Thoracic aorta (tissue), 2 donors: ENCODE results near the gene KCTD1. TPM values are rescaled to one million over a fixed set of nuclear protein-coding genes. Genes with fewer than 3 reads are reported as not detected.

Experiments
- ATAC-seq: fragments of 150-250 bp; one replicate; pipeline ENCODE4 v1.8.0; 2017; ENCODE audit warnings: low read depth; ENCODE audit not compliant: insufficient number of reproducible peaks, low FRiP score
- DNase-seq: peaks from one replicate; pipeline ENCODE4 v3.0.0-alpha.2; 2020; ENCODE audit warnings: low spot score
- H3K27ac ChIP-seq, 2 donors: fragments of 200-600 bp; sonication (generic); 1 replicate in 1 of 2; 2 replicates in 1 of 2; pipeline ENCODE4 v1.5.1; 2016; ENCODE audit warnings: mild to moderate bottlenecking in 2 of 2, moderate library complexity in 2 of 2
- H3K27me3 ChIP-seq: fragments of 200-600 bp; sonication (generic); replicated peaks from 2 replicates; pipeline ENCODE4 v1.6.0; 2016; ENCODE audit warnings: mild to moderate bottlenecking; ENCODE audit not compliant: insufficient read depth
- H3K36me3 ChIP-seq: fragments of 200-600 bp; sonication (generic); one replicate; pipeline ENCODE4 v1.5.1; 2016
- H3K4me1 ChIP-seq, 2 donors: fragments of 200-600 bp; sonication (generic); 1 replicate in 1 of 2; 2 replicates in 1 of 2; pipeline versions ENCODE4 v1.5.1 to v1.6.0; 2016; ENCODE audit warnings: low read depth in 2 of 2, mild to moderate bottlenecking in 1 of 2; ENCODE audit not compliant: control insufficient read depth in 1 of 2
- H3K4me3 ChIP-seq: fragments of 200-600 bp; sonication (generic); 2 replicates; pipeline ENCODE4 v1.5.1; 2016; ENCODE audit warnings: mild to moderate bottlenecking
- H3K9me3 ChIP-seq: fragments of 200-600 bp; sonication (generic); 2 replicates; pipeline ENCODE4 v1.5.1; 2016
- CTCF ChIP-seq: fragments of 200-600 bp; sonication (generic); IDR thresholded peaks from one replicate; pipeline ENCODE4 v1.5.1; 2019; ENCODE audit warnings: antibody characterized with exemption
- total RNA-seq, 2 donors: library from RNA; depleted of rRNA; stranded (reverse); fragments of >200 nt; gene quantifications; one replicate each; pipeline versions ENCODE4 v1.1.0 to v1.2.3, GENCODE V29; 2016

KCTD1 gene
- total RNA-seq, 2 donors from 2014 or later: 13.4 to 14.7 TPM

- H3K27me3 ChIP-seq: no peaks in the 10 kb centered on the region
- H3K27ac ChIP-seq: no peak overlapping the region
- H3K4me3 ChIP-seq: no peak overlapping the region
- no peaks in the 10 kb centered on the region for H3K9me3 ChIP-seq
- H3K4me1 ChIP-seq: peaks cover 5 to 38% of the 10 kb centered on the region in 2 donors
- H3K36me3 ChIP-seq: no peaks in the 10 kb centered on the region
- DNase-seq (no peak), ATAC-seq (no peak)
- no peak for TF ChIP-seq CTCF
Observed at GRCh38 chr18:26544451-26544850, 3.9 kb downstream of the KCTD1 start.

- Histone ChIP-seq H3K27me3 (no peaks in the 10 kb centered on the region), H3K27ac (no peak overlapping the region), H3K36me3 (no peaks in the 10 kb centered on the region), H3K9me3 (no peaks in the 10 kb centered on the region), H3K4me3 (no peak overlapping the region), H3K4me1 (peaks cover 5 to 38% of the 10 kb centered on the region in 2 donors)
- TF ChIP-seq CTCF: no peak
- no peak for ATAC-seq
- no peak for DNase-seq
Observed at GRCh38 chr18:26543373-26543772, 5.0 kb downstream of the KCTD1 start.

- ATAC-seq (no peak), DNase-seq (no peak)
- Histone ChIP-seq H3K9me3 (no peaks in the 10 kb centered on the region), H3K27me3 (no peaks in the 10 kb centered on the region), H3K4me3 (no peak overlapping the region), H3K27ac (no peak overlapping the region), H3K36me3 (no peaks in the 10 kb centered on the region), H3K4me1 (peaks cover 0 to 16% of the 10 kb centered on the region in 2 donors)
- TF ChIP-seq CTCF: no peak
Observed at GRCh38 chr18:26540043-26540628, 8.2 kb downstream of the KCTD1 start.

- no peak overlapping the region for H3K27ac ChIP-seq
- H3K4me3 ChIP-seq: no peak overlapping the region
- H3K36me3 ChIP-seq: no peaks in the 10 kb centered on the region
- H3K27me3 ChIP-seq: no peaks in the 10 kb centered on the region
- DNase-seq: no peak
- H3K9me3 ChIP-seq: no peaks in the 10 kb centered on the region
- no peak for ATAC-seq
- H3K4me1 ChIP-seq: peaks cover 0 to 2% of the 10 kb centered on the region in 2 donors
- TF ChIP-seq CTCF: no peak
Observed at GRCh38 chr18:26538524-26538923, 9.8 kb downstream of the KCTD1 start.

- H3K4me1 ChIP-seq: no peaks in the 10 kb centered on the region
- H3K4me3 ChIP-seq: no peak overlapping the region
- H3K36me3 ChIP-seq: no peaks in the 10 kb centered on the region
- TF ChIP-seq CTCF: no peak
- ATAC-seq: no peak
- H3K27ac ChIP-seq: no peak overlapping the region
- no peak for DNase-seq
- no peaks in the 10 kb centered on the region for H3K27me3 ChIP-seq
- no peaks in the 10 kb centered on the region for H3K9me3 ChIP-seq
Observed at GRCh38 chr18:26536664-26537063, 11.7 kb downstream of the KCTD1 start.
